ENCODE data around the gene TAS2R31. TPM values are rescaled to one million over a fixed set of nuclear protein-coding genes. Genes with fewer than 3 reads are reported as not detected.

Gene TAS2R31
- total and polyA plus RNA-seq, 2 of the 4 experiments (the other 2 are of a cell fraction): 0.24 to 4.3 TPM

- Histone ChIP-seq H3K14ac (replicated peaks; ENCODE audit: low read depth, low read length) (no peak overlapping the region), H3K4me1 (ENCODE audit: control insufficient read depth, insufficient read depth, low read length) (no peaks in the 10 kb centered on the region), H3K9ac (ENCODE audit: low read depth, low read length) (no peak overlapping the region), H3K36me3 (ENCODE audit: control insufficient read depth, insufficient read depth, low read length) (no peaks in the 10 kb centered on the region; the same call in 1 of the 2 replicates), H3K56ac (ENCODE audit: extremely low read depth, insufficient read depth, low read length) (no peak overlapping the region), H4K20me1 (ENCODE audit: insufficient read depth, low read length) (no peaks in the 10 kb centered on the region), H3K4me3 (ENCODE audit: insufficient read depth, low read depth, low read length) (no peak overlapping the region), H3K27me3 (ENCODE audit: control insufficient read depth, insufficient read depth, low read length) (no peaks in the 10 kb centered on the region), H2BK5ac (ENCODE audit: low read depth, low read length, poor library complexity, severe bottlenecking) (no peak overlapping the region), H2BK20ac (ENCODE audit: low read depth, low read length) (no peak overlapping the region), H3K79me1 (ENCODE audit: low read depth in 1 of 2, low read length in 2 of 2) (peaks cover 14 to 40% of the 10 kb centered on the region in 2 experiments; a peak in 3 of 4 replicates), H3K4ac (ENCODE audit: low read depth, low read length) (no peak overlapping the region), H2BK120ac (ENCODE audit: low read depth, low read length) (no peak overlapping the region), H4K8ac (ENCODE audit: low read depth in 2 of 2, low read length in 2 of 2) (no peak overlapping the region), H3K9me3 (ENCODE audit: control insufficient read depth, insufficient read depth, low read length) (no peaks in the 10 kb centered on the region), H3K9me1 (ENCODE audit: insufficient read depth, low read length) (peaks cover 4% of the 10 kb centered on the region; the same call in 1 of the 2 replicates), H3K23ac (ENCODE audit: low read depth, low read length) (no peak overlapping the region), H3K27ac (ENCODE audit: insufficient read depth, low read length) (no peak overlapping the region), H2AFZ (replicated peaks; ENCODE audit: low read length, poor library complexity) (no peak overlapping the region), H4K91ac (ENCODE audit: insufficient read depth, low read depth, low read length) (no peak overlapping the region), H3K4me2 (ENCODE audit: low read depth, low read length) (no peak overlapping the region), H3K18ac (ENCODE audit: low read depth, low read length) (no peak overlapping the region), H2BK15ac (ENCODE audit: low read depth, low read length) (no peak overlapping the region), H2AK9ac (replicated peaks; ENCODE audit: low read depth, low read length, poor library complexity) (no peak overlapping the region), H4K5ac (ENCODE audit: low read depth, low read length) (no peak overlapping the region), H2AK5ac (ENCODE audit: low read depth, low read length) (no peak overlapping the region)
- no peak for TF ChIP-seq SMC3 (IDR thresholded peaks at IDR 0.05; ENCODE audit: low read depth, low read length)
- TF ChIP-seq BHLHE40 (IDR thresholded peaks at IDR 0.05; ENCODE audit: low read depth, low read length): no peak
- no peak for TF ChIP-seq MAZ (IDR thresholded peaks at IDR 0.05; ENCODE audit: borderline replicate concordance, low read depth, low read length)
- TF ChIP-seq USF2 (IDR thresholded peaks at IDR 0.05; ENCODE audit: low read depth, low read length): no peak
- no peak for TF ChIP-seq CEBPB (IDR thresholded peaks at IDR 0.05; ENCODE audit: low read depth, low read length)
- no peak for TF ChIP-seq MAFK (IDR thresholded peaks at IDR 0.05; ENCODE audit: low read depth, low read length)
- TF ChIP-seq RFX5 (IDR thresholded peaks at IDR 0.05; ENCODE audit: low read depth, low read length): no peak
- no peak for TF ChIP-seq FOS (IDR thresholded peaks at IDR 0.05; ENCODE audit: low read depth, low read length)
- no peak for TF ChIP-seq POLR2A (IDR thresholded peaks at IDR 0.05; ENCODE audit: low read depth, low read length)
- no peak for TF ChIP-seq CHD1 (IDR thresholded peaks at IDR 0.05; ENCODE audit: low read depth, low read length)
- TF ChIP-seq NFE2L2 (IDR thresholded peaks at IDR 0.05; ENCODE audit: low read depth, low read length): no peak
- no peak for TF ChIP-seq RCOR1 (IDR thresholded peaks at IDR 0.05; ENCODE audit: insufficient replicate concordance, low read length)
- TF ChIP-seq, protein P1, sequence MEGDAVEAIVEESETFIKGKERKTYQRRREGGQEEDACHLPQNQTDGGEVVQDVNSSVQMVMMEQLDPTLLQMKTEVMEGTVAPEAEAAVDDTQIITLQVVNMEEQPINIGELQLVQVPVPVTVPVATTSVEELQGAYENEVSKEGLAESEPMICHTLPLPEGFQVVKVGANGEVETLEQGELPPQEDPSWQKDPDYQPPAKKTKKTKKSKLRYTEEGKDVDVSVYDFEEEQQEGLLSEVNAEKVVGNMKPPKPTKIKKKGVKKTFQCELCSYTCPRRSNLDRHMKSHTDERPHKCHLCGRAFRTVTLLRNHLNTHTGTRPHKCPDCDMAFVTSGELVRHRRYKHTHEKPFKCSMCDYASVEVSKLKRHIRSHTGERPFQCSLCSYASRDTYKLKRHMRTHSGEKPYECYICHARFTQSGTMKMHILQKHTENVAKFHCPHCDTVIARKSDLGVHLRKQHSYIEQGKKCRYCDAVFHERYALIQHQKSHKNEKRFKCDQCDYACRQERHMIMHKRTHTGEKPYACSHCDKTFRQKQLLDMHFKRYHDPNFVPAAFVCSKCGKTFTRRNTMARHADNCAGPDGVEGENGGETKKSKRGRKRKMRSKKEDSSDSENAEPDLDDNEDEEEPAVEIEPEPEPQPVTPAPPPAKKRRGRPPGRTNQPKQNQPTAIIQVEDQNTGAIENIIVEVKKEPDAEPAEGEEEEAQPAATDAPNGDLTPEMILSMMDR (conservative IDR thresholded peaks at IDR 0.05; ENCODE audit: low read depth, low read length): no peak
- TF ChIP-seq MXI1 (IDR thresholded peaks at IDR 0.05; ENCODE audit: borderline replicate concordance, low read depth, low read length): no peak
- TF ChIP-seq RAD21 (IDR thresholded peaks at IDR 0.05; ENCODE audit: low read length): no peak
- ATAC-seq (ENCODE audit: low read depth) (no peak), DNase-seq (no peak)
- intact Hi-C loops (cut with micrococcal nuclease) (no loop called here), in situ Hi-C loops (cut with MboI; ENCODE audit: low sequenced_read_pairs) (no loop called here), dilution Hi-C loops (cut with HindIII; ENCODE audit: low sequenced_read_pairs, unreplicated experiment) (no loop called here)
- POLR2A ChIA-PET (ENCODE audit: unreplicated experiment): no interaction called here
- no TSS peak for BruUV-seq (replicated peaks)
- WGBS, 2 experiments (ENCODE audit: extremely low coverage in 2 of 2, insufficient read length in 1 of 2): no CpG with 5 or more reads among the region's 3 CpGs
- CTCF ChIA-PET: no interaction called here
These were observed 27.8 kb upstream of the TAS2R31 start for GRCh38 chr12:11059041-11059440.
